ENCODE measurements around the gene EP300.
A peak's percentile ranks its signal among the peaks of the same experiment; 100 is the strongest.

The EP300 gene

DNA sequence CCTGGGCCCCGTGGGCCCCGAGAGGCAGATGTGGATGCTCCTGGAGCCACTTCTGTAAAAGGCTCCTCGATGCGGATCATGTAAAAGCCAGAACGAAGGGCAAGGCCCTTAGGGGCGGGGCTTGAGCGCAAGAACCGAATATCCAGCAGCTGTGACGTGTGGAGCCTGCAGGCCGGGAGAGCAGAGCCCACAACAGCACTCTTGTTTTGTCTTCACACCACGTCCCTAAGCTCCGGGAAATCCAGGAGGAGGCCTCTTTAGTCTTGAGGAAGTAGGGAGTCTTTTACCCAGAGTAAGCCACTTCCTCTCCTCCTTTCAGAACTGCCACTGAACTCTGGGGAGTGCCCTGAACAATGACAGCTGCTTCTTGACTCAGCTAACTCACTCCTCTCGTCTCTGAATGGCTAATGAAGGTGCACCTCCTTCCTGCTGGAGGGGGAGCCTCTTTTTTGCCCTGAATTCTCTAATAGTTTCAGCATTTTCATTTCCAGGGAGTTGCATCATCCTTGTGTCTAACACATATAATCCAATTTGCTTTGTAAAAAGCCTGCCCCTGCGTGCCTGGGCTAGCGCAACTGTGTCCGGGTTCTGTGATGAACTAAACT is 125.3 kb downstream of the EP300 start:
- peak; percentile 79 for DNase-seq (ENCODE audit: low read depth, low spot score)
- no peak overlapping the region for H3K4me3 ChIP-seq (ENCODE audit: low read depth, low read length)
- TF ChIP-seq, protein P1, sequence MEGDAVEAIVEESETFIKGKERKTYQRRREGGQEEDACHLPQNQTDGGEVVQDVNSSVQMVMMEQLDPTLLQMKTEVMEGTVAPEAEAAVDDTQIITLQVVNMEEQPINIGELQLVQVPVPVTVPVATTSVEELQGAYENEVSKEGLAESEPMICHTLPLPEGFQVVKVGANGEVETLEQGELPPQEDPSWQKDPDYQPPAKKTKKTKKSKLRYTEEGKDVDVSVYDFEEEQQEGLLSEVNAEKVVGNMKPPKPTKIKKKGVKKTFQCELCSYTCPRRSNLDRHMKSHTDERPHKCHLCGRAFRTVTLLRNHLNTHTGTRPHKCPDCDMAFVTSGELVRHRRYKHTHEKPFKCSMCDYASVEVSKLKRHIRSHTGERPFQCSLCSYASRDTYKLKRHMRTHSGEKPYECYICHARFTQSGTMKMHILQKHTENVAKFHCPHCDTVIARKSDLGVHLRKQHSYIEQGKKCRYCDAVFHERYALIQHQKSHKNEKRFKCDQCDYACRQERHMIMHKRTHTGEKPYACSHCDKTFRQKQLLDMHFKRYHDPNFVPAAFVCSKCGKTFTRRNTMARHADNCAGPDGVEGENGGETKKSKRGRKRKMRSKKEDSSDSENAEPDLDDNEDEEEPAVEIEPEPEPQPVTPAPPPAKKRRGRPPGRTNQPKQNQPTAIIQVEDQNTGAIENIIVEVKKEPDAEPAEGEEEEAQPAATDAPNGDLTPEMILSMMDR (IDR thresholded peaks at IDR 0.05; ENCODE audit: low read depth, low read length): no peak
- in situ Hi-C loops (cut with HindIII; ENCODE audit: low sequenced_read_pairs): no loop called here

DNA sequence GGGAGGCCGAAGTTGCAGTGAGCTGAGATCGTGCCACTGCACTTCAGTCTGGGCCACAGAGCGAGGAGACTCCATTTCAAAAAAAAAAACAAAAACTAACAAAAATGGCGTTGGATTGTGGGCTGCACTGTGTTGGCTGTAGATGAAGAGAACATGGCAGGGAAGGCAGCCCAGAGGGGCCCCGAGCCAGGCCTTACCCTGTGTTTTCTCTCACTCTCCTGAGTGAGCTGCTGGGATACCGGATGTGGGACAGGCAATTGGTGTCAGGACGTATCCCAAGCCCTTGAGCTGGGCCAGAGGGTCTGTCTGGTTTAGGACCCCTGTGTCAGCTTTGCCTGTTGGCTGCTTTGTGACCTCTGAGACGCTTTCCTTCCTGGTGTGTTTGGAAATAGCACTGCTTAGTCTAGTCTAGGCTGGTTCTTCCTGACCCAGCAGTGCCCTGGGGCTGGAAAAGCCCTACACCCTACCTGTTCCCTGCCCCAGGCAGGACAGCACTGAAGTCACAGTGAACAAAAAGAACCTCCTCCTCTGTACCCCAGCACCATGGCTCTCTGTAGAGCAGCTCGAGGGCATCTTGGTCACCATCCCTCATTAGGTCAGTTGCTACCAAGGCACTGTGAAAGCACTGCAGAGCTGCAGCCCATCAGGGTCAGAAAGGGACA is 130.6 kb downstream of the EP300 start:
- H3K4me3 ChIP-seq (ENCODE audit: low read depth, low read length): no peak overlapping the region
- in situ Hi-C loops (cut with HindIII; ENCODE audit: low sequenced_read_pairs): no loop called here
- DNase-seq (ENCODE audit: low read depth, low spot score): no peak
- TF ChIP-seq, protein P1 (IDR thresholded peaks at IDR 0.05; ENCODE audit: low read depth, low read length): no peak

DNA sequence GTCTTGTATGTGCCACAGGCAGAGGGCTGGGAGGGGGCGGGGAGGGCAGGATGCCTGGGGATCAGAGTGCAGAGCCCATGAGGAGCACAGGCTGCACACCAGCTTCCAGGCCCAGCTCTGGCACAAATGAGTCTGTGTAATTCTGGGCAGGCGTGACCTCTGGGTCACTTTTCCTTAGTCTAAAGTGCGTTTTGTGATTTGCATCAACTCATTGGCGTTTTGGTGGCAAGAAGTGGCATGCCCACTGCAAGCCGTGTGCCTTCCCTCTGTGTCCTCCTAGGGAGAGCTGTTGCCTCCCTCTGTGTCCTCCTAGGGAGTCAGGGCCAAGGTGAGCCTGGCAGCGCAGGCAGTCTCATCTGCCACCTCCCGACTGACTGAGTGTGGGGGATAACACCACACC is 131.1 kb downstream of the EP300 start:
- DNase-seq (ENCODE audit: low read depth, low spot score): no peak
- H3K4me3 ChIP-seq (ENCODE audit: low read depth, low read length): no peak overlapping the region
- in situ Hi-C loops (cut with HindIII; ENCODE audit: low sequenced_read_pairs): no loop called here
- TF ChIP-seq, protein P1 (IDR thresholded peaks at IDR 0.05; ENCODE audit: low read depth, low read length): no peak

DNA sequence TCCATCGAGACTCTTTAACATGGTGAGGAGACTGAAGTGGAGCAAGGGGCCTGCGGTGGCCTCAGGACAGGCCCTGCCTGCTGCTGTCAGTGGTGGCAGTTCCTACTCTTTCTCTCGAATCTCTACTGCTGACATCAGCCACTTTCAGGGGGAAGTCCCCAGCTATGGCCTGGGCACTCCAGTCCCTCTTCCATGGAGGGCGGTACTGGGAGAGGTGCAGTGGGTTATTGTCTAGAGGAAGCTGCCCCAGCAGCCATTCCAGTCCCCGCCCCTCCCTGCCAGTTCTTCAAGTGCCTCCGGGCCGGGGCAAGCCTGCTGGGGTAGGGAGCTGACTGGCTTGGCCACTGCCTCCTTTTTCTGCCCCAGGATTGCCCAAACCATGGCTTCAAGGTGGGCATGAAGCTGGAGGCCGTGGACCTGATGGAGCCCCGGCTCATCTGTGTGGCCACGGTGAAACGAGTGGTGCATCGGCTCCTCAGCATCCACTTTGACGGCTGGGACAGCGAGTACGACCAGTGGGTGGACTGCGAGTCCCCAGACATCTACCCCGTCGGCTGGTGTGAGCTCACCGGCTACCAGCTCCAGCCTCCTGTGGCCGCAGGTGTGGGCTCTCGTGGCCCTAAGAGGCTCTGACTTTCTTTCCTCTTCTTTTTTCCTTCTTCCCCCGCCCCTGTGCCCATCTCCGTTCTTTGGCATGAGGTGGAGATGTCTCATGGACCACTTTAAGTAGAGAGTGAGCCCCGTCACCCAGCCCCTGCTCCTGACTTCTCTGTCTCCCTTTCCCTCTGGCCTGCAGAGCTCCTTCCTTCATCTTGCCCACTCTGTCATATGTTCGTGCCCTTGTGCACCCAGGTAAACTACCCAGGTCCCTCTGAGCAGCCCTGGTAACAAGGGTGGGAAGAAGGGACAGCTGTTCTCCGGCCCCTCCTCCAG is 134.6 kb downstream of the EP300 start:
- in situ Hi-C loops (cut with HindIII; ENCODE audit: low sequenced_read_pairs): no loop called here
- TF ChIP-seq, protein P1 (IDR thresholded peaks at IDR 0.05; ENCODE audit: low read depth, low read length): no peak
- DNase-seq (ENCODE audit: low read depth, low spot score): no peak
- no peak overlapping the region for H3K4me3 ChIP-seq (ENCODE audit: low read depth, low read length)

DNA sequence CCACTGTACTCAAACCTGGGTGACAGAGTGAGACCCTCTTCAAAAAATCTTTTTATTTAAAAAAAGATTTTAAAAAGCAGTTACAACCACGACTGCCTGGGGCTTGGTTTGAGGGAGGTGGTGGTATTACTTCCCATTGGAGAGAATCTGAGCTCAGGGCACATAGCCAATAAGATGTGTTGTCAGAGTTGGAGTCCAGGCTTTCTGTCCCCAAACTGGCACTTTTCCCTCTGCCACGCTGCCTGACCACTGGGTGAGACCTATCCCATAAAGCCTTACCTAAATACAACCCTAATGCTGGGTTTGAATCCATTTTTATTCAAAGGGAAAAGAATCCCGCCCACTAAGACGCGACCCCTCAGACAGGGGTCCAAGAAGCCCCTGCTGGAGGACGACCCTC is 136.8 kb downstream of the EP300 start:
- in situ Hi-C loops (cut with HindIII; ENCODE audit: low sequenced_read_pairs): no loop called here
- TF ChIP-seq, protein P1 (IDR thresholded peaks at IDR 0.05; ENCODE audit: low read depth, low read length): no peak
- no peak overlapping the region for H3K4me3 ChIP-seq (ENCODE audit: low read depth, low read length)
- no peak for DNase-seq (ENCODE audit: low read depth, low spot score)

All from astrocyte of the spinal cord (primary cell).